Measurements from ENCODE around the gene P4HA2.

Gene P4HA2

GRCh38 chr5:132207778-132208177 is 19.9 kb downstream of the P4HA2 start:
- DNase-seq (ENCODE audit: low read depth) = no peak
- no peak for TF ChIP-seq CTCF (IDR thresholded peaks at IDR 0.05; ENCODE audit: low read length, missing control alignments)
- H3K4me3 ChIP-seq (replicated peaks; ENCODE audit: low read depth, low read length) = no peak overlapping the region

- TF ChIP-seq CTCF (IDR thresholded peaks at IDR 0.05; ENCODE audit: low read length, missing control alignments) = no peak
- no peak for DNase-seq (ENCODE audit: low read depth)
- no peak overlapping the region for H3K4me3 ChIP-seq (replicated peaks; ENCODE audit: low read depth, low read length)
Measured at GRCh38 chr5:132206782-132207181, 20.9 kb downstream of the P4HA2 start.

GRCh38 chr5:132205385-132206125 is 22.1 kb downstream of the P4HA2 start:
- H3K4me3 ChIP-seq (replicated peaks; ENCODE audit: low read depth, low read length) = no peak overlapping the region
- peak; percentile 19 for DNase-seq (ENCODE audit: low read depth)
- no peak for TF ChIP-seq CTCF (IDR thresholded peaks at IDR 0.05; ENCODE audit: low read length, missing control alignments)

- no peak for TF ChIP-seq CTCF (IDR thresholded peaks at IDR 0.05; ENCODE audit: low read length, missing control alignments)
- no peak for DNase-seq (ENCODE audit: low read depth)
- no peak overlapping the region for H3K4me3 ChIP-seq (replicated peaks; ENCODE audit: low read depth, low read length)
Measured at GRCh38 chr5:132204371-132205135, 23.1 kb downstream of the P4HA2 start.

- no peak overlapping the region for H3K4me3 ChIP-seq (replicated peaks; ENCODE audit: low read depth, low read length)
- DNase-seq (ENCODE audit: low read depth) = no peak
- no peak for TF ChIP-seq CTCF (IDR thresholded peaks at IDR 0.05; ENCODE audit: low read length, missing control alignments)
Measured at GRCh38 chr5:132203916-132204315, 23.7 kb downstream of the P4HA2 start.

- H3K4me3 ChIP-seq (replicated peaks; ENCODE audit: low read depth, low read length) = no peak overlapping the region
- no peak for TF ChIP-seq CTCF (IDR thresholded peaks at IDR 0.05; ENCODE audit: low read length, missing control alignments)
- DNase-seq (ENCODE audit: low read depth) = no peak
Measured at GRCh38 chr5:132203464-132203818, 24.2 kb downstream of the P4HA2 start.
